Measurements from ENCODE around the gene SETD5. TPM values are rescaled to one million over a fixed set of nuclear protein-coding genes. Genes with fewer than 3 reads are reported as not detected.

Gene SETD5
- total RNA-seq, 4 donors from 2014 or later, result 72.5 to 272 (median 147) TPM

GRCh38 chr3:9514306-9514705 is 116.9 kb downstream of the SETD5 start:
- H3K9me3 ChIP-seq, result no peaks in the 10 kb centered on the region
- no peak overlapping the region for H3K27ac ChIP-seq
- no peak overlapping the region for H3K4me3 ChIP-seq
- TF ChIP-seq, protein P1, sequence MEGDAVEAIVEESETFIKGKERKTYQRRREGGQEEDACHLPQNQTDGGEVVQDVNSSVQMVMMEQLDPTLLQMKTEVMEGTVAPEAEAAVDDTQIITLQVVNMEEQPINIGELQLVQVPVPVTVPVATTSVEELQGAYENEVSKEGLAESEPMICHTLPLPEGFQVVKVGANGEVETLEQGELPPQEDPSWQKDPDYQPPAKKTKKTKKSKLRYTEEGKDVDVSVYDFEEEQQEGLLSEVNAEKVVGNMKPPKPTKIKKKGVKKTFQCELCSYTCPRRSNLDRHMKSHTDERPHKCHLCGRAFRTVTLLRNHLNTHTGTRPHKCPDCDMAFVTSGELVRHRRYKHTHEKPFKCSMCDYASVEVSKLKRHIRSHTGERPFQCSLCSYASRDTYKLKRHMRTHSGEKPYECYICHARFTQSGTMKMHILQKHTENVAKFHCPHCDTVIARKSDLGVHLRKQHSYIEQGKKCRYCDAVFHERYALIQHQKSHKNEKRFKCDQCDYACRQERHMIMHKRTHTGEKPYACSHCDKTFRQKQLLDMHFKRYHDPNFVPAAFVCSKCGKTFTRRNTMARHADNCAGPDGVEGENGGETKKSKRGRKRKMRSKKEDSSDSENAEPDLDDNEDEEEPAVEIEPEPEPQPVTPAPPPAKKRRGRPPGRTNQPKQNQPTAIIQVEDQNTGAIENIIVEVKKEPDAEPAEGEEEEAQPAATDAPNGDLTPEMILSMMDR (IDR thresholded peaks at IDR 0.05), result no peak
- no peaks in the 10 kb centered on the region for H3K27me3 ChIP-seq
- DNase-seq, result no peak
- H3K4me1 ChIP-seq, result no peaks in the 10 kb centered on the region
- no peaks in the 10 kb centered on the region for H3K36me3 ChIP-seq

GRCh38 chr3:9514956-9515355 is 117.5 kb downstream of the SETD5 start:
- TF ChIP-seq, protein P1 (IDR thresholded peaks at IDR 0.05), result no peak
- TF ChIP-seq POLR2A (IDR thresholded peaks at IDR 0.05), result no peak

GRCh38 chr3:9525078-9525477 is 127.7 kb downstream of the SETD5 start:
- Histone ChIP-seq H3K4me3 (no peak overlapping the region), H3K27ac (no peak overlapping the region), H3K27me3 (no peaks in the 10 kb centered on the region), H3K9me3 (no peaks in the 10 kb centered on the region), H3K4me1 (no peaks in the 10 kb centered on the region), H3K36me3 (no peaks in the 10 kb centered on the region)
- TF ChIP-seq, protein P1 (IDR thresholded peaks at IDR 0.05), result no peak
- TF ChIP-seq POLR2A (IDR thresholded peaks at IDR 0.05), result no peak
- no peak for DNase-seq

More at GRCh38 chr3:9514956-9515355, 117.5 kb downstream of the SETD5 start:
- Histone ChIP-seq H3K27ac (no peak overlapping the region), H3K36me3 (no peaks in the 10 kb centered on the region), H3K9me3 (no peaks in the 10 kb centered on the region), H3K4me1 (no peaks in the 10 kb centered on the region), H3K27me3 (no peaks in the 10 kb centered on the region), H3K4me3 (no peak overlapping the region)
- no peak for DNase-seq

Other genes with a start within 250 kb of the SETD5 start
- 10 to 100 TPM in 3 of 4 donors, 1 to 10 TPM in 1; 6.7 to 24.8 (median 19.7) TPM for gene SRGAP3, start 148.0 kb upstream of the SETD5 start, total RNA-seq
- gene THUMPD3, start 34.6 kb upstream of the SETD5 start, total RNA-seq, result 10 to 100 TPM; 16.8 to 31.5 (median 22.7) TPM
- gene LHFPL4, start 156.2 kb downstream of the SETD5 start, total RNA-seq, result under 1 TPM in 1 of 4 donors, not detected in 3; 0.54 TPM

All from Peyer's patch (tissue), 4 donors.